ENCODE data around the gene UAP1L1. TPM values are rescaled to one million over a fixed set of nuclear protein-coding genes. Genes with fewer than 3 reads are reported as not detected.

Gene UAP1L1
- total RNA-seq = 16.0 and 31.2 TPM in 2 replicates

GRCh38 chr9:137077010-137077747 lies at the start of gene UAP1L1:
Gene UAP1L1 (plus strand): TSS chr9:137077517. CDS start chr9:137077533, 16 bp downstream.
- no peak for TF ChIP-seq CTCF (IDR thresholded peaks at IDR 0.05; ENCODE audit: insufficient read depth, low read depth, low read length)
- peak; percentile 78 for DNase-seq (ENCODE audit: low read depth)
- H3K4me3 ChIP-seq (ENCODE audit: low read depth, low read length) = peak within 1 kb of the TSS; percentile 76

- peak overlapping the region; percentile 65 for H3K4me3 ChIP-seq (ENCODE audit: low read depth, low read length)
- peak; percentile 36 for TF ChIP-seq CTCF (IDR thresholded peaks at IDR 0.05; ENCODE audit: insufficient read depth, low read depth, low read length)
- DNase-seq (ENCODE audit: low read depth) = peak; percentile 40
Measured at GRCh38 chr9:137028263-137029057, 48.9 kb upstream of the UAP1L1 start.

GRCh38 chr9:137029058-137029936 lies 48.0 kb upstream of the UAP1L1 start:
- peak; percentile 93 for TF ChIP-seq CTCF (IDR thresholded peaks at IDR 0.05; ENCODE audit: insufficient read depth, low read depth, low read length)
- DNase-seq (ENCODE audit: low read depth) = peak; percentile 61
- H3K4me3 ChIP-seq (ENCODE audit: low read depth, low read length) = peak overlapping the region; percentile 65

- no peak for TF ChIP-seq CTCF (IDR thresholded peaks at IDR 0.05; ENCODE audit: insufficient read depth, low read depth, low read length)
- DNase-seq (ENCODE audit: low read depth) = no peak
- no peak overlapping the region for H3K4me3 ChIP-seq (ENCODE audit: low read depth, low read length)
Measured at GRCh38 chr9:137030006-137030405, 47.3 kb upstream of the UAP1L1 start.

- no peak overlapping the region for H3K4me3 ChIP-seq (ENCODE audit: low read depth, low read length)
- no peak for TF ChIP-seq CTCF (IDR thresholded peaks at IDR 0.05; ENCODE audit: insufficient read depth, low read depth, low read length)
- DNase-seq (ENCODE audit: low read depth) = no peak
Measured at GRCh38 chr9:137030538-137031527, 46.5 kb upstream of the UAP1L1 start.
